ENCODE results near the gene OR2A5. TPM values are rescaled to one million over a fixed set of nuclear protein-coding genes. Genes with fewer than 3 reads are reported as not detected.
A peak's percentile ranks its signal among the peaks of the same experiment; 100 is the strongest.

Gene OR2A5
- total and polyA plus RNA-seq, 2 of the 8 experiments (the other 6 are each of a cell fraction or from before 2014, with no cell fraction given): not detected

DNA sequence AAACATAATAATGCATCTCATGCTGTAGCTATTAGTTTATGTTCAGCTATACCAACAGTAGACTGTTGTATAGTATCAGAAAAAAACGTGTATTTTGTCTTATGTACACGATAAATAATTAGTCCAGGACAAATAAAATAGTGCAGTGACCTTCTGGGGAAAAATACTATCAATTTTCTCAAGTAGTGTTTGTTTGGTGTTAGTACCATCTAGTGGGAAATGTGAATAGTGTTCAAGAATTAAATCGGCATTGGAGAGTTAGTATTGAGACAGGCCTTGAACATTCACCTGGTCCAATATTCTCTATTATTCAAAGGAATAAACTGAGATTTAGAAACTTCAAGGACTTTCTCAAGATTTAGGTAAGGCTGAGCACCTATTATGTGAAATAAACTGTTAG lies 21.7 kb upstream of the OR2A5 start:
- 47% methylated on average over 3 of the region's 3 CpGs; no CpG with 5 or more reads in 1 of the 2 experiments for WGBS, 2 experiments (ENCODE audit: extremely low coverage in 1 of 2, insufficient coverage in 1 of 2, insufficient read length in 1 of 2, insufficient replicate concordance in 2 of 2, low coverage in 1 of 2, low lambda C conversion rate in 2 of 2, missing lambda C conversion rate in 1 of 2)
- no peak for DNase-seq (ENCODE audit: low read depth in 1 of 2, low spot score in 2 of 2)
- Histone ChIP-seq H2BK20ac (ENCODE audit: low read length) (no peak overlapping the region), H3K18ac (ENCODE audit: extremely low read depth, low read length) (no peak overlapping the region), H3K23me2 (ENCODE audit: low read depth, low read length) (no peaks in the 10 kb centered on the region), H4K8ac (ENCODE audit: extremely low read depth, insufficient read depth, low read length) (no peak overlapping the region), H2BK5ac (ENCODE audit: low read depth, low read length) (no peak overlapping the region), H2BK12ac (ENCODE audit: low read depth, low read length) (no peak overlapping the region), H3K4me1 (replicated peaks in 1 of 4; ENCODE audit: control insufficient read depth in 3 of 4, insufficient read depth in 4 of 4, low read length in 3 of 4) (no peaks in the 10 kb centered on the region; a peak in 1 of 7 replicates), H2AFZ (ENCODE audit: low read length) (no peak overlapping the region), H3K4me2 (ENCODE audit: insufficient read depth in 1 of 2, low read depth in 2 of 2, low read length in 2 of 2) (no peak overlapping the region), H3K4me3 (ENCODE audit: extremely low read depth in 1 of 4, insufficient read depth in 2 of 4, low read depth in 3 of 4, low read length in 4 of 4) (no peak overlapping the region), H3K56ac (replicated peaks; ENCODE audit: insufficient read length, low read depth, low read length) (no peak overlapping the region), H4K5ac (ENCODE audit: insufficient read length, low read depth, low read length) (no peak overlapping the region), H3K23ac (ENCODE audit: insufficient read length) (no peak overlapping the region), H3K79me1 (ENCODE audit: low read depth, low read length) (no peaks in the 10 kb centered on the region), H3K79me2 (ENCODE audit: control insufficient read depth in 1 of 2, insufficient read depth in 2 of 2, low read length in 2 of 2) (no peaks in the 10 kb centered on the region), H3K36me3 (ENCODE audit: control insufficient read depth in 2 of 4, insufficient read depth in 4 of 4, low read length in 3 of 4) (no peaks in the 10 kb centered on the region), H4K91ac (replicated peaks; ENCODE audit: insufficient read length, low read length) (no peak overlapping the region), H2AK5ac (ENCODE audit: low read depth, low read length) (no peak overlapping the region), H3K9ac (replicated peaks in 1 of 4; ENCODE audit: extremely low read depth in 1 of 4, low read depth in 3 of 4, low read length in 3 of 4) (no peak overlapping the region), H4K20me1 (replicated peaks in 1 of 2; ENCODE audit: control insufficient read depth in 1 of 2, insufficient read depth in 2 of 2, low read length in 2 of 2) (no peaks in the 10 kb centered on the region), H3K27me3 (replicated peaks in 1 of 4; ENCODE audit: control insufficient read depth in 3 of 4, extremely low read depth in 1 of 4, insufficient read depth in 3 of 4, low read length in 3 of 4) (no peaks in the 10 kb centered on the region), H2BK15ac (ENCODE audit: low read length) (no peak overlapping the region), H2BK120ac (replicated peaks; ENCODE audit: low read depth, low read length) (no peak overlapping the region), H3K9me3 (ENCODE audit: insufficient read depth in 2 of 2, low read depth in 1 of 2, low read length in 1 of 2) (no peaks in the 10 kb centered on the region), H3K27ac (ENCODE audit: low read depth, low read length) (no peak overlapping the region), H3K4ac (replicated peaks; ENCODE audit: insufficient read length, low read depth, low read length) (no peak overlapping the region), H3K14ac (ENCODE audit: insufficient read length) (no peak overlapping the region)
- TF ChIP-seq, protein P1, sequence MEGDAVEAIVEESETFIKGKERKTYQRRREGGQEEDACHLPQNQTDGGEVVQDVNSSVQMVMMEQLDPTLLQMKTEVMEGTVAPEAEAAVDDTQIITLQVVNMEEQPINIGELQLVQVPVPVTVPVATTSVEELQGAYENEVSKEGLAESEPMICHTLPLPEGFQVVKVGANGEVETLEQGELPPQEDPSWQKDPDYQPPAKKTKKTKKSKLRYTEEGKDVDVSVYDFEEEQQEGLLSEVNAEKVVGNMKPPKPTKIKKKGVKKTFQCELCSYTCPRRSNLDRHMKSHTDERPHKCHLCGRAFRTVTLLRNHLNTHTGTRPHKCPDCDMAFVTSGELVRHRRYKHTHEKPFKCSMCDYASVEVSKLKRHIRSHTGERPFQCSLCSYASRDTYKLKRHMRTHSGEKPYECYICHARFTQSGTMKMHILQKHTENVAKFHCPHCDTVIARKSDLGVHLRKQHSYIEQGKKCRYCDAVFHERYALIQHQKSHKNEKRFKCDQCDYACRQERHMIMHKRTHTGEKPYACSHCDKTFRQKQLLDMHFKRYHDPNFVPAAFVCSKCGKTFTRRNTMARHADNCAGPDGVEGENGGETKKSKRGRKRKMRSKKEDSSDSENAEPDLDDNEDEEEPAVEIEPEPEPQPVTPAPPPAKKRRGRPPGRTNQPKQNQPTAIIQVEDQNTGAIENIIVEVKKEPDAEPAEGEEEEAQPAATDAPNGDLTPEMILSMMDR (IDR thresholded peaks at IDR 0.05; ENCODE audit: control extremely low read depth in 1 of 3, insufficient read depth in 1 of 3, low read depth in 1 of 3, low read length in 3 of 3): peak in 2 of 3 experiments; percentile 29 to 43; a peak in 2 of 4 replicates
- TF ChIP-seq RAD21 (IDR thresholded peaks at IDR 0.05 in 1 of 2, conservative IDR thresholded peaks at IDR 0.05 in 1 of 2; ENCODE audit: low read depth in 2 of 2, low read length in 2 of 2): peak; percentile 69 to 73
- TF ChIP-seq SRF (IDR thresholded peaks at IDR 0.05; ENCODE audit: low read depth, low read length): no peak
- TF ChIP-seq SAP30 (IDR thresholded peaks at IDR 0.05; ENCODE audit: insufficient read depth, insufficient replicate concordance, low read length): no peak
- POLR2A ChIA-PET (ENCODE audit: partially characterized antibody): no interaction called here
- CTCF ChIA-PET (ENCODE audit: partially characterized antibody): interaction anchor here (0.6 to 2.4 kb wide), 7 partner anchors 11 to 143 kb away, joined by 3 to 5 read pairs (median 3); no protein-coding TSS in a partner anchor
- peak; percentile 77 for FAIRE-seq

Measured in H1 (cell line).